HG02884 (cell line): Measurements from ENCODE around the gene SLC9A5.

Experiments used
- ATAC-seq: cut with Tn5 transposase; IDR thresholded peaks from one replicate; pipeline ENCODE4 v1.9.1; 2021; ENCODE audit warnings: mild to moderate bottlenecking, moderate library complexity; ENCODE audit not compliant: unreplicated experiment

The SLC9A5 gene

GRCh38 chr16:67280090-67281015 is 31.6 kb downstream of the SLC9A5 start:
- no peak for ATAC-seq

DNA sequence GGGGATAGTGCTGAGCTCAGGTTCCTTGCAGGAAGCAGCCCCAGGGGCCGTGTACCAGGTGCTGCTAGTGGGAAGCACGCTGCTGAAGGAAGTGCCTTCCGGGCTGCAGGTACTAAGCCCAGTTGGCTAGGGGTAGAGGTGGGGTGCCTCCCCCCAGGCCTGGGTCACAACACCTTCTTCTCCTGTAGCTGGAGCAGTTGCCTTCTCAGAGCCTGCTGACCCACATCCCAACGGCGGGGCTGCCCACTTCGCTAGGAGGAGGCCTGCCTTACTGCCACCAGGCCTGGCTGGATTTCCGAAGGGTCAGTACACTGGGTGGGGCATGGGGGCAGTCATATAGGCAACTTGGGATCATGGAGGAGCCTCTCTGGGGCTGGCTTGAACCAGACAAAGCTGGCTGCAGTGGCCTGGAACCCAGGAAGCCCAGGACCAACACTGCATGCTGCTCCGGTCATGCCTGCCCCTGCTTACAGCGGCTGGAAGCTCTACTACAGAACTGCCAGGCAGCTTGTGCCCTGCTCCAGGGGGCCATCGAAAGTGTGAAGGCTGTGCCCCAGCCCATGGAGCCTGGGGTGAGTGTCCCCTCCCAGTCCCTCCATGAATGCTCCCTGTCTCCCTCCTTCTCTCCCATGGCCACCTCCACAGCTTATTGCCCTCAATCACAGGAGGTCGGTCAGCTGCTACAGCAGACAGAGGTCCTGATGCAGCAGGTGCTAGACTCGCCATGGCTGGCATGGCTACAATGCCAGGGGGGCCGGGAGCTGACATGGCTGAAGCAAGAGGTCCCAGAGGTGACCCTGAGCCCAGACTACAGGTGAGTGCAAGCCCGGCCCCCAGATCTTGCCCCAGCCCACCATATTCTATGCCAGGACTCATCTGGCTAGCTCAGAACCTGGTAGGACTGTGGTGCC is 33.0 kb downstream of the SLC9A5 start:
- ATAC-seq, result no peak

- no peak for ATAC-seq
These were observed 33.6 kb downstream of the SLC9A5 start for GRCh38 chr16:67282447-67282805.

DNA sequence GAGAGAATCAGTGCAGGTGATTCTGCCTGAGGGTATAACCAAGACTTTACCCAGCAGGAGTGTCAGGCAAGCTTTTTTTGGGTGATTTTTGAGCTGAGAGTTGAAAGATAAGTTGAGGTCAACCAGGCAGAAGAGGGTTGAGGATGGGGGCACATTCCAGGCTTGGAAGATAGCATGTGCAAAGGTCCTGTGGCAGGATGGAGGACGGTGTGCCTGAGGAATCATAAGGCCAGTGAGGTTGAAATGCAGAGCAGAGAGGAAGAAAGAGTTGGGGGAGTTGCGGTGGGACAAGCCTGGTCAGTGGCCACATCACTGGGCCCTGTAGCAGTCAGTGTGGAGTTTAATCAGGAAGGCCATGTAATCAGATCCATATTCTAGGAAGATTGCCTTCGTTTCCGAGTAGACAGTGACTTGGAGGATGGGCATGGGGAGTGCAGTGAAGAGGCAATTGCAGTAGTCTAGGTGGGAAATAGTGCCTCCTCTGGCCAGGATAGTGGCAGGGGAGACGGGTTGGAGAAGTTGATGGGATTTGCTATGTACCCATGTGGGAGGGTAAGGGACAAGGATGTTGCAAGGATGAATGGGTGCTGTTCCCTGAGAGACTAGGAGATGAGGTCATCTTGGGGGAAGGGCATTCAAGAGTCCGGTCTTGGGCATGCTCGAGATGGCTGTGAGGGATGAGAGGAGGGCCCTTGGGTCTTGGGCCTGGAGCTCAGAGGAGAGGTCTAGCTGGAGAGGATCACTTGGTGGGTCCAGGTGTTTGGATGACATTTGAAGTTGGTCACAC is 34.5 kb downstream of the SLC9A5 start:
- ATAC-seq, result no peak

DNA sequence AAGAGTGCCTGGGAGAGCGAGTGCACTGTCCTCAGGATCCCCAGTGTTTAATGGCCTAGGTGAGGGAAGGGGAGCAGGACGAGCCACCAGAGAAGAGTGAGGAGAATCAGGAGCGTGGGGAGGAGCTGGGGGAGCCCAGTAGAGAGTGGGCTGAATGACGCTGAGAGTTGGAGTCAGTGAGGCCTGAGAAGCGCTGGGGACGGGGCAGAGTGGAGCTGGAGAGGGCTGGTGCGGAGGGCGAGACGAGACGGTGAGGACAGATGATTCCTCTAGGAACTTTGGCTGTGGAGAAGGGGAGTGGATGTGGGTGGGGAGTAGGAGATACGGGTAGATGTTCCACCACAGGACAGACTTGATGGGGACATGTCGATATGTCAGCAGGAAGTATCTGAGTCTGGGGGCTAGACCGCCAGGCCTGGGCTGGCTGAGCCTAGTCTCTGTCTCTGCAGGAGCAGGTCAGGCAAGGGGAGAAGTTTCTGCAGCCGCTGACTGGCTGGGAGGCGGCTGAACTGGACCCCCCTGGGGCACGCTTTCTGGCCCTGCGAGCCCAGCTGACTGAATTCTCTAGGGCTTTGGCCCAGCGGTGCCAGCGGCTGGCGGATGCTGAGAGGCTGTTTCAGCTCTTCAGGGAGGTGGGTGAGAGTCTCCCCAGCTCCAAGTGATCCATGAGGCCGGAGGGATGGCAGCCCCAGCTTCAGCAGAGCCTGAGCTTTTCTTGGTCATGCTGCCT is 35.2 kb downstream of the SLC9A5 start:
- no peak for ATAC-seq

GRCh38 chr16:67284699-67285646 is 36.2 kb downstream of the SLC9A5 start:
- no peak for ATAC-seq

- no peak for ATAC-seq
These were observed 37.9 kb downstream of the SLC9A5 start for GRCh38 chr16:67286441-67287235.

DNA sequence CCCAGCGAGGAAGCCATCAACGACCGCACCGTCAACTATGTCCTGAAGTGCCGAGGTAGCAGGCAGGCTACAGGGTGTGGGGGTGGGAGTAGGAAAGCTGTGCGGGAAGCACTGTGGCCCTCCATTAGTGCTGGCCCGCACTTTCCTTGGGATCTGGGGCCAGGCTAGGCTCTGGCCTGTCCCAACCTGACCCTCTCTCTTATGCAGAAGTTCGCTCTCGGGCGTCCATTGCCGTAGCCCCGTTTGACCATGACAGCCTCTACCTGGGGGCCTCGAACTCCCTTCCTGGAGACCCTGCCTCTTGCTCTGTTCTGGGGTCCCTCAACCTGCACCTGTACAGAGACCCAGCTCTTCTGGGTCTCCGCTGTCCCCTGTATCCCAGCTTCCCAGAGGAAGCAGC is 39.2 kb downstream of the SLC9A5 start:
- no peak for ATAC-seq

GRCh38 chr16:67291461-67291860 is 42.7 kb downstream of the SLC9A5 start:
- no peak for ATAC-seq

DNA sequence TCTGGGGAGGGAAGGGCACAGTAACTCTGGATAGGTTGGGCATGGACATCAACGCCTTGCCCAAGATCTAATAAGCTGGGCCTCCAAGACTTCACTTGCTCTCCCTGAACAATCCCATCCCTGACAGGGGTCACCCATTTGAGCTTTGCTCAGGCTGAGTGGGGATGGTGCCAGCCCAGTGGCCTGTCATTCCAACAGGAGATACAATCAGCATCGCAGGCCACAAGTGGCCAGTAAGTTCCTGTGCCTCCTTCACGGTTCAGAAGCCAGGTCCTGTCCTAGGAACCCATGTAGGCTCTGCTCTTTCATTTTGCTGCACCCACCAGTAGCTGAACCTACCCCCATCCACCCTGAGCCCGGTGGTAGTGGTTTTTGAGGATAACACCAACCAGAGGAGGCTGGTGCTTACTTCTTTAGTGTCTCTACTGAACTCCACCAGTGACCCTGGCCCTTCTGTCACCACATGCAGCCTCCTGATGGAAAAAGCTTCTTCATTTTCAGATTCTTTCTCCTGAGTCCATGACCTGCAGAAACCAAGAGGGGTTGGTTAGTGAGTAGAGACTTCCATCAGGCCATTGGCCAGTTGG is 45.5 kb downstream of the SLC9A5 start:
- no peak for ATAC-seq

DNA sequence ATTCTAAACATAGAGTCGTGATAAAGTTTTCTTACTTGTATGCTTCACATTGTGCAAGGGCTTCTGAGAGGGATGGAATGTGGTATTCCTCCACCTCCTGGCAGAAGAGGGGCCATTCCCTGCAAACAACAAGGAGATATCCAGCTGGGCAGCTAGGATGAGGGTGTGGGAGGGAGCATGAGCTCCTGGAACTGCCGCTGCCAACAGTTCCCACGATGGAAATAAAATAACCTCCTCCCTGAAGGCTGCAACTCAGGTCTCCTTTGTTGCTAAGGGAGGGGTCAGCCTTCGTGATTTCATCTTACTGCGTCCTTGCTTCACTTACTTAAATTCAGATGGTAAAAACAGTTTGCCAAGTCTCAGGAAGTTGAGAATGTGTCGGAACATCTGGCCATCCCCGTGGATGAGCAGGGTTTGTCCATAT is 46.2 kb downstream of the SLC9A5 start:
- no peak for ATAC-seq

DNA sequence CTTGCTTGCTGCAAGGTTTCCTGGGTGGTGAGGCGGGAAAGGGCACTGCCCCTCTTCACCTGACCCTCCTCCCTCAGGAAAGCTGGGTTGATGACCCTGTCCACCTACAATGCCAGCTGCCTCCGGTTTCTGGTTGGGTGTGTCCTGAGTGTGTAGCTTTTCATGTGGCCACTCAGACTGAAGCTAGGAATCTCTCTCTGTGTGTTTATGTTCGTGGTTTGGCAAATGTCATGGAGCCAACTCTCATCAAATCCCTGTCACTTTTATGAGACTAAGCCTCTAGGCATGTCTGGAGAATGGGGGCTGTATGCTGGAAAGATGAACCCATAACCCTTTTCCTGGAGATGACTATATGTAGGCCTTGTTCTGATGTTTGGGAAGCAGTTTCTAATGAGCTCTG is 47.6 kb downstream of the SLC9A5 start:
- no peak for ATAC-seq

GRCh38 chr16:67298277-67298676 is 49.5 kb downstream of the SLC9A5 start:
- ATAC-seq, result no peak

DNA sequence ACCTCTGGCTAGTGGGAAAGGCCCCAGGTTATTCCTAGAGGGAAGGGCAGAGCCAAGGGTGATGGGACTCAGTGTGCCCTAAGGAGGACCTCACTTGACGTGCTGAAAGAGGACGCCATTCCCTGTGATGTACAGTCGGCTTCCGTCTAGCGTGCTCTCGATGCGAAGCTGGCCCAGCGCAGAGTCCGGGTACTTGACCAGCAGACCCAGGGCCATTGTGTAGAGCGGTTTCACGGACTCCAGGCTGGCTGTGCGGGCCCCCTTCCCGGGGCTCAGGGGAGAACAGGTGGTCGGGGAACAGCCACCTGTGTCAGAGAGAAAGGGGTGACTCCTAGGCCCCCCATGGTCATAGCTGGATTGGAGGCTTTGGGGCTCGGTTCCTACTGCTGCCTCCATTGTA is 50.5 kb downstream of the SLC9A5 start:
- no peak for ATAC-seq

- no peak for ATAC-seq
These were observed 52.5 kb downstream of the SLC9A5 start for GRCh38 chr16:67301080-67301782.

- ATAC-seq, result no peak
These were observed 53.3 kb downstream of the SLC9A5 start for GRCh38 chr16:67302076-67302475.

GRCh38 chr16:67302970-67303369 is 54.2 kb downstream of the SLC9A5 start:
- ATAC-seq, result no peak
